Stomach (tissue), 4 donors: Measurements from ENCODE around the gene METAP1.

ENCODE experiments used
- EP300 ChIP-seq: sonication (generic); formaldehyde crosslinking; IDR thresholded peaks from one replicate; pipeline ENCODE4 v1.6.1; 2017; ENCODE audit warnings: antibody characterized with exemption
- POLR2A ChIP-seq, 4 donors: fragments of 450-650 bp; IDR thresholded peaks; one replicate each; pipeline ENCODE4 v1.6.1; 2016; ENCODE audit warnings: antibody characterized with exemption in 4 of 4, control low read depth in 2 of 4, mild to moderate bottlenecking in 1 of 4, moderate library complexity in 1 of 4
- POLR2AphosphoS5 ChIP-seq, 3 donors: sonication (generic); formaldehyde crosslinking; IDR thresholded peaks; one replicate each; pipeline ENCODE4 v1.6.1; 2016; ENCODE audit warnings: antibody characterized with exemption in 3 of 3
- TF ChIP-seq, protein P1 (sequence below), 7 experiments: fragments of 450-650 bp in 4 of 7; fragments of 200-600 bp in 3 of 7; sonication (generic) in 3 of 7; IDR thresholded peaks; one replicate each; pipeline ENCODE4 v1.5.1; 2016 to 2019; ENCODE audit warnings: antibody characterized with exemption in 7 of 7, control low read depth in 2 of 7, mild to moderate bottlenecking in 1 of 7

DNA sequence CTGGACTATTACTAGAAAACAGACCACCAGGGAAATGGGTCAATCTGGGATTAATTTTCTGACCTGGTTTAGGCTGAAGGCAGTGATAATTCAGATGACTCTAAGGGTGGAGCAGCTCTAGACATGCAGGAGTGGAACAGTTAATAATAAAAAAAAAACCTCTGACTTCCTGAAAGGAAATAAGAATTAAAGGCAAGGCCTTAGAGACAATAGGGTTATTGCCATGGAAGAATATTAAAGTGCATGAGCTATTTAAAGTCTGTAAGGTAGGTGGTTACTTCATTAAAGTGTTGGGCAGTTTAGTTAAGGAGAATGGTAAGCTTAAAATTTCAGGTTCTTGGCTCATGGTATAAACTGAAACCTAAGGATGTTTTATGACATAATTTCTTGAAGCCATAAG lies 107.6 kb downstream of the METAP1 start:
- TF ChIP-seq POLR2A (IDR thresholded peaks at IDR 0.05), result no peak
- no peak for TF ChIP-seq POLR2AphosphoS5 (IDR thresholded peaks at IDR 0.05)
- TF ChIP-seq, protein P1, sequence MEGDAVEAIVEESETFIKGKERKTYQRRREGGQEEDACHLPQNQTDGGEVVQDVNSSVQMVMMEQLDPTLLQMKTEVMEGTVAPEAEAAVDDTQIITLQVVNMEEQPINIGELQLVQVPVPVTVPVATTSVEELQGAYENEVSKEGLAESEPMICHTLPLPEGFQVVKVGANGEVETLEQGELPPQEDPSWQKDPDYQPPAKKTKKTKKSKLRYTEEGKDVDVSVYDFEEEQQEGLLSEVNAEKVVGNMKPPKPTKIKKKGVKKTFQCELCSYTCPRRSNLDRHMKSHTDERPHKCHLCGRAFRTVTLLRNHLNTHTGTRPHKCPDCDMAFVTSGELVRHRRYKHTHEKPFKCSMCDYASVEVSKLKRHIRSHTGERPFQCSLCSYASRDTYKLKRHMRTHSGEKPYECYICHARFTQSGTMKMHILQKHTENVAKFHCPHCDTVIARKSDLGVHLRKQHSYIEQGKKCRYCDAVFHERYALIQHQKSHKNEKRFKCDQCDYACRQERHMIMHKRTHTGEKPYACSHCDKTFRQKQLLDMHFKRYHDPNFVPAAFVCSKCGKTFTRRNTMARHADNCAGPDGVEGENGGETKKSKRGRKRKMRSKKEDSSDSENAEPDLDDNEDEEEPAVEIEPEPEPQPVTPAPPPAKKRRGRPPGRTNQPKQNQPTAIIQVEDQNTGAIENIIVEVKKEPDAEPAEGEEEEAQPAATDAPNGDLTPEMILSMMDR (IDR thresholded peaks at IDR 0.05), result no peak
- no peak for TF ChIP-seq EP300
